ENCODE measurements around the gene PTS.
A peak's percentile ranks its signal among the peaks of the same experiment; 100 is the strongest.
"Not testable (repeated sequence)": the region's sequence is repeated elsewhere in the genome, so short reads cannot be mapped to it uniquely, and the experiment has no call there.

Gene PTS
- total RNA-seq = 21.1 to 34.2 (median 31.0) reads per million in 3 donors

GRCh38 chr11:112226062-112226830 is at the start of gene PTS:
Gene PTS (plus strand): TSS chr11:112226428. CDS start chr11:112226444, 16 bp downstream.
- peaks cover 1% of the 10 kb centered on the region for H3K36me3 ChIP-seq (ENCODE audit: control insufficient read depth, insufficient read depth, low read length)
- no peaks in the 10 kb centered on the region for H3K27me3 ChIP-seq (replicated peaks; ENCODE audit: control insufficient read depth, insufficient read depth, low read length, poor library complexity, severe bottlenecking)
- H3K27ac ChIP-seq (ENCODE audit: insufficient read depth, low read length, poor library complexity, severe bottlenecking) = peak within 1 kb of the TSS; percentile 96
- H3K4me3 ChIP-seq (ENCODE audit: insufficient read depth, low read depth, low read length, poor library complexity, severe bottlenecking) = peak within 1 kb of the TSS; percentile 87
- peak; percentile 65 to 77 (median 71) for DNase-seq
- no peaks in the 10 kb centered on the region for H3K9me3 ChIP-seq (ENCODE audit: control insufficient read depth, low read length)
- peaks cover 14% of the 10 kb centered on the region for H3K4me1 ChIP-seq (ENCODE audit: control insufficient read depth, insufficient read depth, low read length, poor library complexity, severe bottlenecking)

GRCh38 chr11:112177589-112177988 is 48.6 kb upstream of the PTS start:
- Histone ChIP-seq H3K4me1 (ENCODE audit: control insufficient read depth, insufficient read depth, low read length, poor library complexity, severe bottlenecking) (no peaks in the 10 kb centered on the region), H3K9me3 (ENCODE audit: control insufficient read depth, low read length) (no peaks in the 10 kb centered on the region), H3K27ac (ENCODE audit: insufficient read depth, low read length, poor library complexity, severe bottlenecking) (no peak overlapping the region), H3K4me3 (ENCODE audit: insufficient read depth, low read depth, low read length, poor library complexity, severe bottlenecking) (no peak overlapping the region), H3K27me3 (replicated peaks; ENCODE audit: control insufficient read depth, insufficient read depth, low read length, poor library complexity, severe bottlenecking) (no peaks in the 10 kb centered on the region), H3K36me3 (ENCODE audit: control insufficient read depth, insufficient read depth, low read length) (no peaks in the 10 kb centered on the region)
- no peak for DNase-seq

GRCh38 chr11:112178428-112178827 is 47.8 kb upstream of the PTS start:
- Histone ChIP-seq H3K4me3 (ENCODE audit: insufficient read depth, low read depth, low read length, poor library complexity, severe bottlenecking) (no peak overlapping the region), H3K36me3 (ENCODE audit: control insufficient read depth, insufficient read depth, low read length) (no peaks in the 10 kb centered on the region), H3K4me1 (ENCODE audit: control insufficient read depth, insufficient read depth, low read length, poor library complexity, severe bottlenecking) (no peaks in the 10 kb centered on the region), H3K9me3 (ENCODE audit: control insufficient read depth, low read length) (no peaks in the 10 kb centered on the region), H3K27ac (ENCODE audit: insufficient read depth, low read length, poor library complexity, severe bottlenecking) (no peak overlapping the region), H3K27me3 (replicated peaks; ENCODE audit: control insufficient read depth, insufficient read depth, low read length, poor library complexity, severe bottlenecking) (no peaks in the 10 kb centered on the region)
- no peak for DNase-seq

GRCh38 chr11:112178936-112179335 is 47.3 kb upstream of the PTS start:
- Histone ChIP-seq H3K9me3 (ENCODE audit: control insufficient read depth, low read length) (no peaks in the 10 kb centered on the region), H3K36me3 (ENCODE audit: control insufficient read depth, insufficient read depth, low read length) (no peaks in the 10 kb centered on the region), H3K4me3 (ENCODE audit: insufficient read depth, low read depth, low read length, poor library complexity, severe bottlenecking) (no peak overlapping the region), H3K27ac (ENCODE audit: insufficient read depth, low read length, poor library complexity, severe bottlenecking) (no peak overlapping the region), H3K4me1 (ENCODE audit: control insufficient read depth, insufficient read depth, low read length, poor library complexity, severe bottlenecking) (no peaks in the 10 kb centered on the region), H3K27me3 (replicated peaks; ENCODE audit: control insufficient read depth, insufficient read depth, low read length, poor library complexity, severe bottlenecking) (no peaks in the 10 kb centered on the region)
- no peak for DNase-seq

- Histone ChIP-seq H3K4me3 (ENCODE audit: insufficient read depth, low read depth, low read length, poor library complexity, severe bottlenecking) (no peak overlapping the region), H3K4me1 (ENCODE audit: control insufficient read depth, insufficient read depth, low read length, poor library complexity, severe bottlenecking) (no peaks in the 10 kb centered on the region), H3K27ac (ENCODE audit: insufficient read depth, low read length, poor library complexity, severe bottlenecking) (no peak overlapping the region), H3K36me3 (ENCODE audit: control insufficient read depth, insufficient read depth, low read length) (no peaks in the 10 kb centered on the region), H3K27me3 (replicated peaks; ENCODE audit: control insufficient read depth, insufficient read depth, low read length, poor library complexity, severe bottlenecking) (no peaks in the 10 kb centered on the region), H3K9me3 (ENCODE audit: control insufficient read depth, low read length) (no peaks in the 10 kb centered on the region)
- no peak for DNase-seq
Measured at GRCh38 chr11:112179601-112180000, 46.6 kb upstream of the PTS start.

GRCh38 chr11:112182867-112183266 is 43.4 kb upstream of the PTS start:
- Histone ChIP-seq H3K9me3 (ENCODE audit: control insufficient read depth, low read length) (no peaks in the 10 kb centered on the region), H3K36me3 (ENCODE audit: control insufficient read depth, insufficient read depth, low read length) (no peaks in the 10 kb centered on the region), H3K4me3 (ENCODE audit: insufficient read depth, low read depth, low read length, poor library complexity, severe bottlenecking) (no peak overlapping the region), H3K4me1 (ENCODE audit: control insufficient read depth, insufficient read depth, low read length, poor library complexity, severe bottlenecking) (no peaks in the 10 kb centered on the region), H3K27ac (ENCODE audit: insufficient read depth, low read length, poor library complexity, severe bottlenecking) (no peak overlapping the region), H3K27me3 (replicated peaks; ENCODE audit: control insufficient read depth, insufficient read depth, low read length, poor library complexity, severe bottlenecking) (no peaks in the 10 kb centered on the region)
- no peak for DNase-seq

- Histone ChIP-seq H3K4me3 (ENCODE audit: insufficient read depth, low read depth, low read length, poor library complexity, severe bottlenecking) (no peak overlapping the region), H3K9me3 (ENCODE audit: control insufficient read depth, low read length) (no peaks in the 10 kb centered on the region), H3K27ac (ENCODE audit: insufficient read depth, low read length, poor library complexity, severe bottlenecking) (no peak overlapping the region), H3K36me3 (ENCODE audit: control insufficient read depth, insufficient read depth, low read length) (no peaks in the 10 kb centered on the region), H3K4me1 (ENCODE audit: control insufficient read depth, insufficient read depth, low read length, poor library complexity, severe bottlenecking) (no peaks in the 10 kb centered on the region), H3K27me3 (replicated peaks; ENCODE audit: control insufficient read depth, insufficient read depth, low read length, poor library complexity, severe bottlenecking) (no peaks in the 10 kb centered on the region)
- no peak for DNase-seq
Measured at GRCh38 chr11:112185883-112186282, 40.3 kb upstream of the PTS start.

GRCh38 chr11:112186304-112186703 is 39.9 kb upstream of the PTS start:
- Histone ChIP-seq H3K9me3 (ENCODE audit: control insufficient read depth, low read length) (no peaks in the 10 kb centered on the region), H3K4me3 (ENCODE audit: insufficient read depth, low read depth, low read length, poor library complexity, severe bottlenecking) (no peak overlapping the region), H3K36me3 (ENCODE audit: control insufficient read depth, insufficient read depth, low read length) (no peaks in the 10 kb centered on the region), H3K4me1 (ENCODE audit: control insufficient read depth, insufficient read depth, low read length, poor library complexity, severe bottlenecking) (no peaks in the 10 kb centered on the region), H3K27ac (ENCODE audit: insufficient read depth, low read length, poor library complexity, severe bottlenecking) (no peak overlapping the region), H3K27me3 (replicated peaks; ENCODE audit: control insufficient read depth, insufficient read depth, low read length, poor library complexity, severe bottlenecking) (no peaks in the 10 kb centered on the region)
- DNase-seq = no peak

- H3K4me1 ChIP-seq (ENCODE audit: control insufficient read depth, insufficient read depth, low read length, poor library complexity, severe bottlenecking); H3K27ac ChIP-seq (ENCODE audit: insufficient read depth, low read length, poor library complexity, severe bottlenecking): not testable (repeated sequence)
Measured at GRCh38 chr11:112195113-112195512, 31.1 kb upstream of the PTS start.

GRCh38 chr11:112195951-112196351 is 30.3 kb upstream of the PTS start:
- Histone ChIP-seq H3K4me3 (ENCODE audit: insufficient read depth, low read depth, low read length, poor library complexity, severe bottlenecking) (no peak overlapping the region), H3K4me1 (ENCODE audit: control insufficient read depth, insufficient read depth, low read length, poor library complexity, severe bottlenecking) (no peaks in the 10 kb centered on the region), H3K36me3 (ENCODE audit: control insufficient read depth, insufficient read depth, low read length) (no peaks in the 10 kb centered on the region), H3K27ac (ENCODE audit: insufficient read depth, low read length, poor library complexity, severe bottlenecking) (no peak overlapping the region), H3K27me3 (replicated peaks; ENCODE audit: control insufficient read depth, insufficient read depth, low read length, poor library complexity, severe bottlenecking) (no peaks in the 10 kb centered on the region), H3K9me3 (ENCODE audit: control insufficient read depth, low read length) (no peaks in the 10 kb centered on the region)
- no peak for DNase-seq

More at GRCh38 chr11:112195113-112195512, 31.1 kb upstream of the PTS start:
- not testable (repeated sequence) for DNase-seq; H3K36me3 ChIP-seq (ENCODE audit: control insufficient read depth, insufficient read depth, low read length); H3K4me3 ChIP-seq (ENCODE audit: insufficient read depth, low read depth, low read length, poor library complexity, severe bottlenecking); H3K27me3 ChIP-seq (replicated peaks; ENCODE audit: control insufficient read depth, insufficient read depth, low read length, poor library complexity, severe bottlenecking); H3K9me3 ChIP-seq (ENCODE audit: control insufficient read depth, low read length)
